GM18907 (cell line): ENCODE results near the gene FASN.

ENCODE experiments used
- ATAC-seq: cut with Tn5 transposase; IDR thresholded peaks from one replicate; pipeline ENCODE4 v1.9.1; 2021; ENCODE audit warnings: mild to moderate bottlenecking, moderate library complexity; ENCODE audit not compliant: unreplicated experiment

Gene FASN

GRCh38 chr17:82078433-82078832 lies 19.6 kb downstream of the FASN start:
- no peak for ATAC-seq

GRCh38 chr17:82077617-82078358 lies 20.2 kb downstream of the FASN start:
- no peak for ATAC-seq

DNA sequence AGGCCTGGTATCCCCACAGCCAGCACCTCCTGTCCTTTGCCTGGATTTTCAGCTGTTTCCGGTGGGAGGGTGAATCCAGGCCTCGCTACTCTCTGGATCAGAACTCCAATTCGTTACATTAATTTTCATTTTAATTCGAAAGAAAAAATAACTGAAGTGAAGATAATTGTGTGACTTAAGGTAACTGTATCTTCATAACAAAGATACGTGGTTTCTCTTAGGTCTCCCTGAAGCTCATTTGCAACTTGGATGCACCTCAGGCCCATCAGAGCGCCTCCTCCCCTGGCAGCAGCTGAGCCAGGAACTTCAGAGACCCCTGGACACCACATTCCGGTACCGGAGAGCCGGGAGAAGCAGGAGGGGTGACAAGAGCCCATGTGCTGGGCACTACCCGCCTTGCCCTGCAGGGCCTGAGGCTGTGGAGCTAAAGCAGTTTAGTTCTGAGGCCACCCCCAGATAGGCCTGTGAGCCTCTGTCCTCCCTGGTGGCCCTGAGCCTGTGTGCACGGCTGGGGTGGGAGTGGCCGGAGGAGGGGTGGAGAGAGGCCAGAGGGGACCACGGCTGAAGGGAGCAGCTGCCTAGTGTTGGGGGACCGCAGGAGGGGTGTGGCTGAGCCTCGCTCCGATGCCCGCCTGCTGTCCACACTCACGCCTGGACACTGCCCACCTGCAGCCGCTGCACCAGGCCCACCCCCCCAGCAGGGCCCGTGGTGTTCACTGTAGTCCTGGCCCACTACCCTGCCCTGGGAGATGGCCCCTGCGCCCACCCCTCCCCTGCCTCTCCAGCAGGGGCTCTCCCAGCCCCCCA lies 21.0 kb downstream of the FASN start:
- ATAC-seq = no peak

DNA sequence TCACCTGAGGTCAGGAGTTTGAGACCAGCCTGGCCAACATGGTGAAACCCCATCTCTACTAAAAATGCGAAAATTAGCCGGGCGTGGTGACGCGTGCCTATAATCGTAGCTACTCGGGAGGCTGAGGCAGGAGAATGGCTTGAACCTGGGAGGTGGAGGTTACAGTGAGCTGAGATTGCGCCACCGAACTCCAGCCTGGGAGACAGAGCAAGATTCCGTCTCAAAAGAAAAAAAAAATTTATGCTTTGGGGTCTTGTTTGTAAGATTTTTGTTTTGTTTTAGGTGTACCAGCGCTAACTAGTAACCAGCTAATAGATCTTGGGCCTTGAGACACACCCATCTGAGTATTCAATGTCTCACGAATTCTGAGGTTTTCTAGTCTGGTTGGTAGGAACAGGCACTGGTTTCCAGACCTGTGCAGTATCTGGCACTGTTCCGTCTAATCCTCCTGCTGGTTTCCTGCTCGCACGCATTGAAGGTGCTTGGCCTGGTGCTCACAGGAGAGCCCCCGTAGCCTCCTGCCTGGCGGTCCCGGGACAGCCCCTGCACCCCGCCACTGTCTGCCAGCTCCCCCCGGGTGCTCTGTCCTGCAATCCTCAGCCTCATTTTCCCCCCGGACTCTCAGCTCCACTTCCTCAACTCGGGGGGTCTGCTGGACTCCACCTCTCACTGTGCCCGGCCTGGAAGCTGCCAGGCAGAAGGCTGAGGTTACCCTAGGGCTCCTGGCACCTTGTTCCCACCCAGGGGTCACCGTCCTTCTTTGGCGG lies 21.8 kb downstream of the FASN start:
- ATAC-seq = no peak

GRCh38 chr17:82073446-82073845 lies 24.6 kb downstream of the FASN start:
- no peak for ATAC-seq

GRCh38 chr17:82072827-82073226 lies 25.2 kb downstream of the FASN start:
- no peak for ATAC-seq

DNA sequence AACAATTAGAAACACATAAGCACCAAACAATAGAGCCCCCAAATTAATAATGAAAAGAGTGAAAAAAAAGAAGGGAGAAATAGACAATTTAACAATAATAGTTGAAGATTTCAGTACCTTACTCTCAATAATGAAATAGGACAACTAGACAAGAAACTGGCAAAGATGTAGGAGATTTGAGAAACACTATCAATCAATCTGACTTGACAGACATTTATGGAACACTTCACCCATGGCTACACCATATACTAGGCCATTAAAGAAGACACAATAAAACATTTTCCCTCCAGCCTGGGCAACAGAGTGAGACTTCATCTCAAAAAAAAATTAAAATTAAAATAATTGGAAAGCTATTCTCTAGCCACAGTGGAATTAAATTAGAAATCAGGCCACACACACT lies 27.4 kb downstream of the FASN start:
- no peak for ATAC-seq

- ATAC-seq = peak; percentile 73
Observed at GRCh38 chr17:82065638-82066303, 32.3 kb downstream of the FASN start, which contains the start of gene DUS1L. Gene DUS1L, minus strand, starts transcription at chr17:82065804. Its CDS starts 745 bp downstream, at chr17:82065059.

GRCh38 chr17:82065193-82065637 lies 32.8 kb downstream of the FASN start:
- ATAC-seq = peak; percentile 19

- no peak for ATAC-seq
Observed at GRCh38 chr17:82064433-82065192, 33.4 kb downstream of the FASN start.

DNA sequence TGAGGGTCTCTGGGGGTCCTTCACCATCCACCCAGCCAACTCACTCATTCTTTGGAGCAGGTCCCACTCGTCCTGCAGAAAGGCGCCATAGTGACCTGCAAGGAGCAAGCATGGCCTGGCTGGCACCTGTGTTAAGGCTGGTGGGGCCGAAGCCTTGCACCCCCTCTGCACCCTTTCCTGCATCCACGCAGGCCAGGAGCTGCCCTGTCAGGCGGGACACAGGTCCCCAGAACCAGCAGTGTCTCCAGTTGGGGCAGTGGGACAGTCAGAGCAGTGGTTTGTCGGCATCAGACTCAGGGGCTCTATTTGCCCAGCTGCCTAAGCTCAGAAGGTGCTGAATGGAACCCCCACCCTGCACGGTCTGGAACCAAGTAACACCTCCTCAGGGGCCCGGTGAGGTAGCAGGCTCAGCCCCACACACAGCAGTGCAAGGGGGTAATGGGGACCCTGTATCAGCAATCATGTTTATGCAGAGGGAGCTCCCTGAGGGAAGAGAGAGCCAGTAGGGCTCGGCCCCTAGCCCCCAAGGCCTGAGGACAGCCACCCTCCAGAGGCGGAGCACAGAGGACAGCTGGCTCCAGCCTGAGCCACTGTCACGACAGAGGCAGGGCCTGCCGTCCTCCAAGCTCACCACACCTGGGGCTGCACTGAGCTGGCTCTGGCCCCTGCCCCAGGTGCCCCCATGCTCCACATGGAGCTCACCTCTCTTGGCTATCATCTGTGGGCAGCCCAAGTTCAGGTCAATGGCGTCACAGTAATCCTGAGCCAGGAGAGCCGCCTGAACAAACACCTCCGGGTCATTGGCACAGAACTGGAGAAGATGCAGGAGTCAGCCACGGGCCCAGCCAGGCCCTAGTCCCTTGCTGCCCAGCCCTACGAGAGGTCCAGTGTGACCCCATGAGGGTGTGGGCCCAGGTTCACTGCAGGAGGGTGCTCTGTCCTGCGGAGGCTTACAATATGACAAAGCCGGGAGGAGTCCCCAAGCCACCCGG lies 34.3 kb downstream of the FASN start:
- ATAC-seq = no peak

DNA sequence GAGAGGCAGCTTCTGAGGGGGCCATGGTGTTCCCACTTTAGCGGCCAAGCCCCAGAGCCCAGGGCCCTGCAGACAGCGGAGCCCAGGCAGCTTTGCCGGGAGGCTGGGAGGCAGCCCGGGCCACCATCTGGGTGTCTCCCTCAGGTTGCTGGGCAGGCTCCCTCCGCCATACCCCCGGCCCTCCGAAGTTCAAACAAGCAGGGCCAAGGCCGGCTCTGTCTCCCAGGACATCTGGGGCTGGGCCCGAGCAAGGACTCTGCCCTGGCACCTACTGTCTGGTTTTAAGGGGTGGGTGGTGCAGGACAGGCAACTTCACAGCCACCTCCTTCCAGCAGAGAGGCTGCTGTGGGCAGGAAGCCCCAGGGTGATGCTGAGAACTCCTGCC lies 35.1 kb downstream of the FASN start:
- no peak for ATAC-seq

GRCh38 chr17:82062076-82062983 lies 35.7 kb downstream of the FASN start:
- no peak for ATAC-seq

GRCh38 chr17:82061047-82061925 lies 36.8 kb downstream of the FASN start:
- no peak for ATAC-seq

DNA sequence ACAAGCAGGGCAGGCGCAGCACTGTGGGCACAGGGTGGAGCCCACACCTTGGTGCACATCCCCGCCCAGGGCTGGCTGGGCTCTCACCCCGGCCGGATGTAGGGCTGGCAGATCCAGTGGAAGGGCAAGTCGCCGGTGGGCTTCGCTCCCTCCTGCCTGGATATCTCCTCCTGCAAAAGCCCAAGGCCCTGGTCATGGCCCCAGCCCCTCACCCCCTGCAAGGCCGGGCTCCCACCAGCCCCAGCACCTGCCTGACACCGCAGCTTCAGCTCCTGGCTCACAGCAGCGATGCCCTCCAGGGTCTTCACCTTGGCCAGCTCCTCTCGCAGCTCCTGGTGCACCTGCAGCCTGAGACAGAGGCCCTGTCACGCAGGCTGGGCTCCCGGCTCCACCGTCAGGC lies 37.4 kb downstream of the FASN start:
- ATAC-seq = no peak

DNA sequence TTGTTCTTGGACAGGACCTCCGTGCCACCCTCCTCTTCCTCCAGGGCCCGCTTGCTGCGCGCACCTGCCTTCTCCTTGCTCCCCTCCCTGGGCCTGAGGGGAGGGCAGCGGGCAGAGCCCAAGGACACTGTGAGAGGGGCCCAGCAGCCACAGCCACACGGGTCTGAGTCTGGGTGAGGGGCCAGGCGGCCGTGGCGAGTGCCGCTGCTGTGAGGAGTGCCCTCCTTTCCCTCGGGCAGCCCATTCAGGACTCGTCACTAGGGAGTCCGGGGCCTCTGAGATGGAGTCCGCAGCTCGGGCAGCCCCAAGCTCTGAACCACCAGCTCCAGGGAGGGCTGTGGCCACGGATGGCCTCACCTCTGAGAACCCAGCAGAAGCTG lies 38.0 kb downstream of the FASN start:
- ATAC-seq = no peak
